GM12878 (cell line): ENCODE measurements around the gene CAB39. TPM values are rescaled to one million over a fixed set of nuclear protein-coding genes. Genes with fewer than 3 reads are reported as not detected.

Experiments
- ATAC-seq: fragments of 200-7000 bp; cut with Tn5 transposase; 3 replicates; pipeline ENCODE4 v1.9.1; 2020; ENCODE audit warnings: mild to moderate bottlenecking, moderate library complexity
- BruUV-seq: library from RNA; stranded (reverse); fragments of 400-500 nt; replicated peaks from 2 replicates; lab custom pipeline; 2021; lab: Mats Ljungman, UMichigan
- CTCF ChIA-PET: fragments of 300-600 bp; sonication (Branson Sonifier 250); formaldehyde crosslinking; extraction: SDS; loops from one replicate; lab custom pipeline; 2021; ENCODE audit warnings: inconsistent platforms; lab: Yijun Ruan, JAX
- POLR2A ChIA-PET: fragments of 350-600 bp; formaldehyde crosslinking; extraction: SDS; loops from one replicate; lab custom pipeline; 2021; ENCODE audit warnings: inconsistent platforms; lab: Charles Lee
- RAD21 ChIA-PET: fragments of 300-600 bp; sonication (Branson Sonifier 250); formaldehyde crosslinking; loops from one replicate; lab custom pipeline; 2023; ENCODE audit warnings: antibody characterized with exemption; ENCODE audit not compliant: unreplicated experiment; lab: Charles Lee
- SMC1A ChIA-PET: fragments of 300-600 bp; sonication (Branson Sonifier 250); formaldehyde crosslinking; loops from one replicate; lab custom pipeline; 2023; ENCODE audit not compliant: unreplicated experiment, uncharacterized antibody; lab: Charles Lee
- DNase-seq: peaks from one replicate; pipeline ENCODE4 v3.0.0-alpha.2; 2011; ENCODE audit warnings: low read depth, low spot score
- FAIRE-seq: peaks from 3 replicates; lab custom pipeline; 2011; peaks lifted over from hg19 to GRCh38; lab: Jason Lieb, UNC
- H2AFZ ChIP-seq: 2 replicates; pipeline ENCODE4 v1.6.0; 2011; ENCODE audit warnings: low read depth, low read length, control low read depth; ENCODE audit not compliant: control insufficient read depth
- H3K27ac ChIP-seq: 2 replicates; pipeline ENCODE4 v1.5.1; 2011; ENCODE audit warnings: control low read depth; ENCODE audit not compliant: control insufficient read depth, insufficient read depth
- H3K27me3 ChIP-seq, 2 experiments: replicated peaks in 1 of 2; 2 replicates each; pipeline versions ENCODE4 v1.6.0 to v1.6.1; 2011; ENCODE audit warnings: low read length in 1 of 2; ENCODE audit not compliant: control insufficient read depth in 2 of 2, insufficient read depth in 2 of 2
- H3K36me3 ChIP-seq, 2 experiments: 2 replicates each; pipeline ENCODE4 v1.5.1; 2011; ENCODE audit warnings: low read length in 1 of 2; ENCODE audit not compliant: control insufficient read depth in 2 of 2, insufficient read depth in 2 of 2
- H3K4me1 ChIP-seq: 2 replicates; pipeline ENCODE4 v1.6.1; 2011; ENCODE audit warnings: mild to moderate bottlenecking, low read length, moderate library complexity, mixed read lengths; ENCODE audit not compliant: control insufficient read depth, insufficient read depth
- H3K4me2 ChIP-seq: 2 replicates; pipeline ENCODE4 v1.6.0; 2011; ENCODE audit warnings: control low read depth; ENCODE audit not compliant: control insufficient read depth, insufficient read depth
- H3K4me3 ChIP-seq: fragments of 200-600 bp; sonication (generic); 2 replicates; pipeline ENCODE4 v1.5.1; 2016
- H3K79me2 ChIP-seq: 2 replicates; pipeline ENCODE4 v1.6.0; 2011; ENCODE audit warnings: low read length; ENCODE audit not compliant: control insufficient read depth, insufficient read depth
- H3K9ac ChIP-seq: 2 replicates; pipeline ENCODE4 v1.8.0; 2011; ENCODE audit warnings: low read length, control low read depth, mixed read lengths; ENCODE audit not compliant: control insufficient read depth, insufficient read depth
- H3K9me3 ChIP-seq: replicated peaks from 3 replicates; pipeline ENCODE4 v1.5.1; 2011; ENCODE audit warnings: mild to moderate bottlenecking, low read length; ENCODE audit not compliant: control insufficient read depth, insufficient read depth
- H4K20me1 ChIP-seq: 2 replicates; pipeline ENCODE4 v1.6.0; 2011; ENCODE audit not compliant: control insufficient read depth, insufficient read depth
- EGR1 ChIP-seq, 2 experiments: IDR thresholded peaks; 1 replicate in 1 of 2; 2 replicates in 1 of 2; pipeline ENCODE4 v1.6.1; 2011 to 2012; ENCODE audit warnings: low read depth in 2 of 2, low read length in 2 of 2, borderline replicate concordance in 1 of 2, mild to moderate bottlenecking in 1 of 2, moderate library complexity in 1 of 2
- NR2C2 ChIP-seq: IDR thresholded peaks from 2 replicates; pipeline ENCODE4 v1.6.1; 2011; ENCODE audit warnings: borderline replicate concordance, low read depth; ENCODE audit not compliant: control insufficient read depth, insufficient read length
- PAX8 ChIP-seq: fragments of 450-650 bp; IDR thresholded peaks from 2 replicates; pipeline ENCODE4 v1.6.1; 2017; ENCODE audit warnings: mild to moderate bottlenecking, moderate library complexity
- POLR2AphosphoS2 ChIP-seq: IDR thresholded peaks from 2 replicates; pipeline ENCODE4 v1.6.1; 2011; ENCODE audit warnings: low read depth, mild to moderate bottlenecking, low read length, improper control_type of control experiment, moderate library complexity
- RB1 ChIP-seq: fragments of 450-650 bp; formaldehyde crosslinking; IDR thresholded peaks from 2 replicates; pipeline ENCODE4 v1.6.1; 2017; ENCODE audit warnings: mild to moderate bottlenecking, borderline replicate concordance
- RELB ChIP-seq: fragments of 450-650 bp; IDR thresholded peaks from 2 replicates; pipeline ENCODE4 v1.6.1; 2017; ENCODE audit warnings: low read depth, mild to moderate bottlenecking, moderate library complexity
- SUPT20H ChIP-seq: IDR thresholded peaks from 2 replicates; pipeline ENCODE4 v1.6.1; 2011; ENCODE audit warnings: low read depth, mild to moderate bottlenecking, low read length, moderate library complexity, borderline replicate concordance; ENCODE audit not compliant: control insufficient read depth
- WGBS: methylation state at CpG from one replicate; pipeline ENCODE4 v1.1.6; 2016; ENCODE audit warnings: low lambda C conversion rate; ENCODE audit not compliant: insufficient replicate concordance, insufficient coverage; ENCODE audit errors: missing lambda C conversion rate; 5-methylcytosine and 5-hydroxymethylcytosine counted together
- in situ Hi-C: fragments of 300-500 bp; cut with MboI; formaldehyde crosslinking; loops from 9 replicates; pipeline ENCODE4 v1.14.3; 2018; ENCODE audit warnings: mixed read lengths
- intact Hi-C: fragments of 100-400 bp; cut with micrococcal nuclease; formaldehyde crosslinking; loops from one replicate; pipeline ENCODE4 v1.14.2; 2022; ENCODE audit not compliant: unreplicated experiment
- polyA plus RNA-seq, 11 experiments: library from polyadenylated mRNA; depleted of rRNA in 4 of 11; unstranded in 6 of 11; stranded (reverse) in 5 of 11; fragments of >200 nt; fragmentation: Nextera tagmentation in 4 of 11; fragmentation: Illumina TruSeq in 1 of 11; extraction: Ambion mirVana in 4 of 11; extraction: Trizol in 1 of 11; gene quantifications; 1 replicate in 1 of 11; 2 replicates in 10 of 11; pipeline versions ENCODE4 v1.2.1 to v1.2.3, GENCODE V29; 2011 to 2016; ENCODE audit warnings: inconsistent platforms in 2 of 11, missing spikeins in 2 of 11, low read depth in 1 of 11
- total RNA-seq, 4 experiments: library from RNA; depleted of rRNA in 3 of 4; stranded (reverse); fragments of >200 nt in 3 of 4; fragmentation: Illumina TruSeq in 1 of 4; extraction: Trizol in 1 of 4; gene quantifications; 2 replicates each; pipeline versions ENCODE4 v1.2.1 to v1.2.3, GENCODE V29; 2013 to 2021
- TF ChIP-seq, protein P1 (sequence below): fragments of 450-650 bp; conservative IDR thresholded peaks from 2 replicates; pipeline ENCODE4 v1.6.1; 2017; ENCODE audit warnings: mild to moderate bottlenecking, moderate library complexity

CAB39 gene
- total and polyA plus RNA-seq, 10 of the 15 experiments (the other 5 are each of a cell fraction or from before 2014, with no cell fraction given) = 13.3 to 129 (median 62.9) TPM

- no peaks in the 10 kb centered on the region for H4K20me1 ChIP-seq
- ChIA-PET POLR2A (interaction anchor here (0.6 kb wide), 1 partner anchor 47 kb away, joined by 4 read pairs; no protein-coding TSS in a partner anchor), CTCF (interaction anchor here (0.7 to 1.3 kb wide), 3 partner anchors 10 to 124 kb away, joined by 3 read pairs; no protein-coding TSS in a partner anchor), SMC1A (interaction anchor here (0.9 to 1.5 kb wide), 4 partner anchors 12 to 80 kb away, joined by 3 to 5 read pairs (median 3); no protein-coding TSS in a partner anchor), RAD21 (no interaction called here)
- no peak overlapping the region for H3K9ac ChIP-seq
- no peaks in the 10 kb centered on the region; the same call in 2 of the 3 replicates for H3K9me3 ChIP-seq
- TF ChIP-seq RB1 = no peak
- no peak for TF ChIP-seq POLR2AphosphoS2
- TF ChIP-seq NR2C2 = no peak
- no peak overlapping the region for H3K4me3 ChIP-seq
- no peak overlapping the region for H3K27ac ChIP-seq
- H3K4me2 ChIP-seq = no peak overlapping the region
- in situ Hi-C loops = no loop called here
- no TSS peak for BruUV-seq
- no peak for ATAC-seq
- H3K79me2 ChIP-seq = no peaks in the 10 kb centered on the region
- H3K4me1 ChIP-seq = no peaks in the 10 kb centered on the region
- FAIRE-seq = no peak
- H3K36me3 ChIP-seq = no peaks in the 10 kb centered on the region
- intact Hi-C loops = no loop called here
- H2AFZ ChIP-seq = no peak overlapping the region
- no peaks in the 10 kb centered on the region for H3K27me3 ChIP-seq
- DNase-seq = no peak
These were observed 12.2 kb upstream of the CAB39 start for GRCh38 chr2:230700447-230700846.

GRCh38 chr2:230701308-230701707, 11.3 kb upstream of the CAB39 start:
- H4K20me1 ChIP-seq = no peaks in the 10 kb centered on the region
- H3K4me3 ChIP-seq = no peak overlapping the region
- H3K27ac ChIP-seq = no peak overlapping the region
- 82% methylated on average over 3 of the region's 3 CpGs for WGBS
- no peaks in the 10 kb centered on the region for H3K27me3 ChIP-seq
- POLR2A ChIA-PET = interaction anchor here (0.6 kb wide), 1 partner anchor 11 kb away, joined by 3 read pairs; the partner anchor contains the start of gene CAB39
- DNase-seq = no peak
- in situ Hi-C loops = no loop called here
- no peak overlapping the region for H3K9ac ChIP-seq
- H3K4me2 ChIP-seq = no peak overlapping the region
- H3K4me1 ChIP-seq = no peaks in the 10 kb centered on the region
- intact Hi-C loops = no loop called here
- no peak for ATAC-seq
- no TSS peak for BruUV-seq
- H2AFZ ChIP-seq = no peak overlapping the region
- CTCF ChIA-PET = interaction anchor here (0.7 to 1.3 kb wide), 2 partner anchors 9 to 123 kb away, joined by 3 read pairs; no protein-coding TSS in a partner anchor
- H3K36me3 ChIP-seq = no peaks in the 10 kb centered on the region
- SMC1A ChIA-PET = interaction anchor here (0.9 to 1.3 kb wide), 3 partner anchors 81 to 97 kb away, joined by 3 to 5 read pairs (median 3); no protein-coding TSS in a partner anchor
- no peak for FAIRE-seq
- no peaks in the 10 kb centered on the region; the same call in 2 of the 3 replicates for H3K9me3 ChIP-seq
- no peak for TF ChIP-seq EGR1 (IDR thresholded peaks at IDR 0.05; ENCODE audit: borderline replicate concordance in 1 of 2, low read depth in 2 of 2, low read length in 2 of 2)
- no peak for TF ChIP-seq PAX8
- TF ChIP-seq SUPT20H = no peak
- no peak for TF ChIP-seq RELB
- TF ChIP-seq, protein P1, sequence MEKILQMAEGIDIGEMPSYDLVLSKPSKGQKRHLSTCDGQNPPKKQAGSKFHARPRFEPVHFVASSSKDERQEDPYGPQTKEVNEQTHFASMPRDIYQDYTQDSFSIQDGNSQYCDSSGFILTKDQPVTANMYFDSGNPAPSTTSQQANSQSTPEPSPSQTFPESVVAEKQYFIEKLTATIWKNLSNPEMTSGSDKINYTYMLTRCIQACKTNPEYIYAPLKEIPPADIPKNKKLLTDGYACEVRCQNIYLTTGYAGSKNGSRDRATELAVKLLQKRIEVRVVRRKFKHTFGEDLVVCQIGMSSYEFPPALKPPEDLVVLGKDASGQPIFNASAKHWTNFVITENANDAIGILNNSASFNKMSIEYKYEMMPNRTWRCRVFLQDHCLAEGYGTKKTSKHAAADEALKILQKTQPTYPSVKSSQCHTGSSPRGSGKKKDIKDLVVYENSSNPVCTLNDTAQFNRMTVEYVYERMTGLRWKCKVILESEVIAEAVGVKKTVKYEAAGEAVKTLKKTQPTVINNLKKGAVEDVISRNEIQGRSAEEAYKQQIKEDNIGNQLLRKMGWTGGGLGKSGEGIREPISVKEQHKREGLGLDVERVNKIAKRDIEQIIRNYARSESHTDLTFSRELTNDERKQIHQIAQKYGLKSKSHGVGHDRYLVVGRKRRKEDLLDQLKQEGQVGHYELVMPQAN = no peak
- TF ChIP-seq, all 136 proteins: peak for 0
- RAD21 ChIA-PET = no interaction called here
- H3K79me2 ChIP-seq = no peaks in the 10 kb centered on the region
